NCI-H510A treated with DMSO at 0.1 percent for 48 hours (cell line): Measurements from ENCODE around the gene POLR1A.
"Not testable (repeated sequence)": the region's sequence is repeated elsewhere in the genome, so short reads cannot be mapped to it uniquely, and the experiment has no call there.

ENCODE experiments used
- DNase-seq: peaks from one replicate; lab custom pipeline; 2025; lab: John Stamatoyannopoulos, UW

POLR1A gene

DNA sequence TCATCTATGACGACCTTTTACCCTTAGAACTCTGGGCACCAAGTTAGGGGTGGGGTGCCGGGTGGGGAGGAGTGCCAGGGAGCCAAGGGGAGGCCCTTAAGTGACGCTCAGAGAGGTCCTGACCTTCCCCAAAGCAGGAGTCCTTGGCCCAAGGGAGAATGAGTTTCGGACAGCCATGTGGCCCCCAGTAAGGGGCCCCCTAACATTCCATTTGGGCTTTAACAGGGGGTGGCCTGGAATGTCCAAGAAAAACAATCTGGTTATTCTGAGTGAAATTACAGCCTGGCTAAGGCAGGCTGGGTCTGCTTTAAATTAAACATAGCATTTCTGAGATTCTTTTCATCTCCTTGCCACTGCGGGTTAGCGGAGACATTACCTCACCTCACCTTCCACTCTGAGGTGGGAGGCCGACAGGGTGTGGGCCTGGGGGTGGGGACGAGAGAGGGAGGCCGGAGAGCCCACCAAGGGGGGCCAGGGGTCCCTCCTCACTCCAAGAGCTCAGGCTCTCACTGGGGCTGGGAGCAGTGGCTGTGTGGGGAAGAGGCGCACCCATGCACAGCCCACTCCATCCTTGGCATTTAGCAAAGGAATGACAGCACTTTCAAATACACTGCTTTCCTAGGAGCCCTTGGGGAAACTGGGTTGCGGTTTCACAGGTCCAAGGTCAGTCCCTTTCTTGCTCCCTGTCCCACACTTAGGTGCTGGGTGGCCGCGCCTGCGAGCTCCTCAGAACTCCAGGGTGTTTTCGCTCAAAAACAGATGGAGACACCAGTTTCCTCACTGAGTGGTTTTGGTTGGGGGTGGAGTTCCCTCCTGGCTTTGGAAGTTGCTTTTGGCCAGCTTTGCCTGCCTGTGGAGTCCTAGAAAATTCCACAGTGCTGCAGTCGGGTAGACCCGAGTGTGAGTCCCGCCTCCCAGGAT lies 107.4 kb downstream of the POLR1A start:
- no peak for DNase-seq

DNA sequence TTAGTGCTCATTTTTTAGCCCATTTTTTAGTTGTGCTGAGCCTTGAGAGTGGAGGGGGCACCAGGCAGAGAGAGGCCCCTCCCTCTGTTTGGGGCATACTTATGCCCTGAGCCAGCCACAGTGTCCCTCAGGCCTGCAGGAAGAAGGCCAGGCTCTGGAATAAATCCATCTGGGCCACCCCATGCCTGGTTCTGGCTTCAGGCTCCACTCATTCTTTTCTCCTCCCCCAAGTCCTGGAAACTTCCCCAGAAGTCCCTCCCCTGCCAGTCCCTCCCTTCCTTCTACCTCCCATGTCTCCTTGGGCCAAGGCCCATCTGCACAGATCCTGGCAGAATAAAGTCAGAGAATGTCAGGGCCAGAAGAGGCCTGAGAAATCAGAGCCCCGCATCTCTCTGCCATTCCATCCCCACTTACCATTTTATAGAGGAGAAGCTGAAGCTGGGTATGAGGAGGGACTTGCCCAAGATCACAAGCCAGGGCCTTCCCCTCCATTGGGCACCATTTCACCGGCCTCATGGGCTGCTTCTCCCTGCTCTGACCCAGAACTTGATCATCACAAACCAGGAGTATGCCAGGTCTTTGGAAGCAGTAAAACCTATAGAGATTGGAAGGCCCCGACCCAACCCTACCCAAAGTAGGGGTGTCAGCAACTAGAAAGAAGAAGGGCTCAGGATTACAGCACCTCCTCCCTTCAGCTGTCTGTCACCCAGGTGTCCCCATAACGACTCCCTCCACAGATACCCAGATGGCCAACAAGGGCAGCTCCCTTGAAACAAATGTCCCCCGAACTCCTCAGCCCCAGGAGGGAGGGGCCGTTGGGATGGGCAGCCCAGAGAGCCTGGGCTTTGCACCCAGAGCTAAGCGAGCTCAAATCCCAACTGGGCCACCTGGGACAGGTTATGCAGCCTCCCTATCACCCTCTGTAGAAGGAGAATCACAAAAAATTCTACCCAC lies 108.4 kb downstream of the POLR1A start:
- DNase-seq, result no peak

GRCh38 chr2:85996591-85996990 lies 109.1 kb downstream of the POLR1A start:
- DNase-seq, result no peak

- DNase-seq, result no peak
Observed at GRCh38 chr2:85995648-85996529, 109.8 kb downstream of the POLR1A start.

DNA sequence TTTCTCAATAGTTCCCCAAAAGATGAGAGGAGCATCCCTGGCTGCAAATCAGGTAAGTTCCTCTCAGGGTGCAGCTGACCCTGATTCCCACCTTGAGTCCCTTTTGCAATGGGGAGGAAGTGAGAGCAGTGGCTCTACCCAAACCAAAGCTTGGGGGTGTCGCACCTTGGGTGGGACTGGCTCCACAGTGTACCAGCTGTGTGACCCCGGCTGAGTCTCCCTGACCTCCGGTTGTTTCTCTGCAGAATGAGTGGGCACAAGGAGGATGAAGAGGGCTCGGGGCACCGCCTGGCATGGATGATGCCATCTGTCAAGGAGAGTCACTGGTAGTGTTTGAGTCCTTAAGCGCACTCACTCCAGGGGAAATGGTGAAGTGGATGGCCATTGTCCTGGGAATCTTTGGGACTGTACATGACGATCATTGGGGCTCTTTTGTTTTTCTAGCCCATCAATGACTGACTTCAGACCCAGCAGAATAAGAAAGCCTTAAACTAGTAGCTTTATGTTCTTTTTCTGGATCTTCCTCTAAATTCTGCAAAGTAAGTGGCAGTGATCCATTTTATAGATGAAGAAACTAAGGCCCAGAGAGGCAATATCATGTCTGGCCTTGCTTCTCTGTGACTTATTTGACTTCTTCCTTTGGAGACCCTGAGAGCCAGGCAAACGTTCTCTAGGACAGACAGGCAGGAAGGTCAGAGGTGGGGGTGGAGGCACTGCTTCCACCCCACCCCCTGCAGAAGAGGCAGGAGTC lies 110.6 kb downstream of the POLR1A start:
- DNase-seq, result no peak

- no peak for DNase-seq
Observed at GRCh38 chr2:85994421-85994777, 111.3 kb downstream of the POLR1A start.

GRCh38 chr2:85992611-85993010 lies 113.1 kb downstream of the POLR1A start:
- no peak for DNase-seq

- not testable (repeated sequence) for DNase-seq
Observed at GRCh38 chr2:85992053-85992452, 113.6 kb downstream of the POLR1A start.

DNA sequence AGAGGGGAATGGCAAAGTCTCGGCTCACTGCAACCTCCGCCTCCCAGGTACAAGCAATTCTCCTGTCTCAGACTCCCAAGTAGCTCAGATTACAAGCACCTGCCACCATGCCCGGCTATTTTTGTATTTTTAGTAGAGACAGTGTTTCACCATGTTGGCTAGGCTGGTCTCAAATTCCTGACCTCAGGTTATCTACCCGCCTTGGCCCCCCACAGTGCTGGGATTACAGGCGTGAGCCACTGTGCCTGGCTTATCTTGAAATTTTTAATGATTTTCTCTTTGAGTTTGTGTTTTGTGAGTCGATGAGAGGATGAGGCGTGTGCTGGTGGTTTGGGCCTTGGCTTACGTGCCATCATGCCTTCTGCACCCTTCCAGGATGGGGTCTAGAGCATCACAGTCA lies 115.6 kb downstream of the POLR1A start:
- peak; percentile 8 for DNase-seq

DNA sequence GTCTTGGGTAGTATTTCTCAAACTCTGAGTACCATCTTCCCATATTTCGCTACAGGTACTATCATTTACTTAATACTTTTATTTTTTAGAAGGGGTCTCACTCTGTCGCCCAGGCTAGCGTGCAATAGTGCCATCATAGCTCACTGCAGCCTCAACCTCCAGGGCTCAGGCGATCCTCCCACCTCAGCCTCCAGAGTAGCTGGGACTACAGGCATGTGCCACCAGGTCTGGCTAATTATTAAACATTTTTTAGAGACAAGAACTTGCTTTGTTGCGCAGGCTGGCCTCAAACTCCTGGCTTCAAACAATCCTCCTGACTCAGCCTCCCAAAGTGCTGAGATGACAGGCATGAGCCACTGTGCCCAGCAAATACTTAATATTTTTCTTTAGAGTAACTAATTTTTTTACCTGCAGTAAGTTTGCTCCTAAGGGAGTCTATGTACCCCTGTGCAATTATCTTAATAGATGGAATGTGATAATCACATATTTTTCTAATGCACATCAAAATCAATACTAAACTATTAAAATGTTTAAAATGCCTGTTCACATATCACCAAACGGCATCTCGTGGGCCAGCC lies 116.3 kb downstream of the POLR1A start:
- no peak for DNase-seq

GRCh38 chr2:85988914-85989270 lies 116.8 kb downstream of the POLR1A start:
- no peak for DNase-seq

- DNase-seq, result no peak
Observed at GRCh38 chr2:85988175-85988913, 117.3 kb downstream of the POLR1A start.

- no peak for DNase-seq
Observed at GRCh38 chr2:85987266-85988174, 118.2 kb downstream of the POLR1A start.

- no peak for DNase-seq
Observed at GRCh38 chr2:85986121-85986520, 119.6 kb downstream of the POLR1A start.

DNA sequence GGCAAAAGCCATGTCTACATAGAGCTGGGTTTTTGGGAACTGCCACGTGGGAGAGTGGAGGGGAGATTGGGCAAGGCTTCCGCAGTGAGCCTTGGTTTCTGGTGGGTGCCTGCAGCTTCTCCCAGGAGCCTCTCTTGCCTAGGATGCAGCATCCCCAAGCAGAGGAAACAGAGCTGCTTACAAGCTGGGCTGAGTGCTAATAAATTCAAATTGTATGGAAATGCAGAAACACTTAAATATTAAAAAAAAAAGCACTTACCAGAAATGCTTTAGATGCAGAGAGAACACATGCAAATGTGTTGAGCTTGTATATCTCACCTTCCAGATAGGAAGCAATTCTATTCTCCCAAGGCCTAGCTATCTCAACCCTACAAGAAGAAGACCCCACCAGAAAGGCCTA lies 120.9 kb downstream of the POLR1A start:
- DNase-seq, result no peak

DNA sequence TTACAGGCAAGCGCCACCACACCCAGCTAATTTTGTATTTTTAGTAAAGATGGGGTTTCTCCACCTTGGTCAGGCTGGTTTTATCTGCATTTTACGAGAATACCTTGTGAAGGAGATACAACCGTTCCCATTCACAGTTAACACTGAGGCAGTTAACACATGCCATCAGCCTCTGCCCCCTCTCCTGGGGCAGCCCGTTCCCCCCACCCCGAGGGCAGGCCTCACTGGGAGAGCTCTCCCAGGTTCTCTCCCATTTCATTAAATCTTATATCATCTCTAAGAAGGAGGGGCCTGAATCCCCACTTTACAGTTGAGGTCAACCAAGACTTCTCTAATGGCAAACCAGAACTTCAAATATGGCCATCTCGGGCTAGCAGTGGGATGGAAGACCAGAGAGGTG lies 121.9 kb downstream of the POLR1A start:
- DNase-seq, result no peak

DNA sequence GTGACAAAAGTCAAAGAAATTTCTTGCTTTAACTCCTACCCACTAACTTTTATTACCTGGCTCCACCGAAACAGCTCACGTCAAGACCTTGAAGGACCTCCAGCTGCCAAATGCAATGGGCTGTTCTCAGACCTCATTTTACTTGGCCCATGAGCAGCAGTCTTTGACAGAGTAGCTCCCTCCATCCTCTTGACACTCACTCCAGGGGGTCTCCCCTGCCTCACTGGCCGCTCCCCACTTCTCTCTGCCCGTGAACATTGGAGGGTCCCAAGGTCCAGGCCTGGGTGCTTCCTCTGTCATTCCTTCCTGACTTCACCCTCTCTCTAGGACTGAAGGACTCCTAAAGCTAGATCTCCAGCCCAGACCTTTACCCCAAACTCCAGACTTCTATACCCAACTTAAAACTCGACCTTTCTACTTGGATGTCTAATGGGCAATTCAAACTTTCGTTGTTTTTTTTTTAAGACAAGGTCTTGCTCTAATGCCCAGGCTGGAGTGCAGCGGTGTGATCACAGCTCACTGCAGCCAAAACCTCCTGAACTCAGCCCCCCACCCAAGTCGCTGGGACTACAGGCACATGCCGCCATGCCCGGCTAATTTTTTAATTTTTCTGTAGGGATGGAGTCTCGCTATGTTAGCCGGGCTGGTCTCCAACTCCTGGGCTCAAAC lies 124.0 kb downstream of the POLR1A start:
- DNase-seq, result no peak
